Bronchial epithelial cell (primary cell): ENCODE data around the gene NFASC. TPM values are rescaled to one million over a fixed set of nuclear protein-coding genes. Genes with fewer than 3 reads are reported as not detected.
A peak's percentile ranks its signal among the peaks of the same experiment; 100 is the strongest.

ENCODE experiments used
- DNase-seq: peaks from one replicate; pipeline ENCODE4 v3.0.0-alpha.2; 2010; ENCODE audit warnings: low read depth
- FAIRE-seq: peaks from 2 replicates; lab custom pipeline; 2011; peaks lifted over from hg19 to GRCh38; lab: Jason Lieb, UNC
- H3K27me3 ChIP-seq: 2 replicates; pipeline ENCODE4 v1.5.1; 2011; ENCODE audit warnings: low read length; ENCODE audit not compliant: control insufficient read depth, insufficient read depth
- H3K36me3 ChIP-seq: 2 replicates; pipeline ENCODE4 v1.5.1; 2011; ENCODE audit warnings: low read length; ENCODE audit not compliant: control insufficient read depth, insufficient read depth
- H3K4me3 ChIP-seq: 2 replicates; pipeline ENCODE4 v1.5.1; 2011; ENCODE audit warnings: mild to moderate bottlenecking, low read depth, low read length, control low read depth
- total RNA-seq: library from RNA; depleted of rRNA; stranded (reverse); fragments of >200 nt; gene quantifications from 2 replicates; pipeline ENCODE4 v1.2.1, GENCODE V29; 2014
- TF ChIP-seq, protein P1 (sequence below): IDR thresholded peaks from 2 replicates; pipeline ENCODE4 v1.5.1; 2011; ENCODE audit warnings: mild to moderate bottlenecking, moderate library complexity, low read length, control low read depth, inconsistent platforms; ENCODE audit not compliant: insufficient read depth, severe bottlenecking

The NFASC gene
- total RNA-seq, 1 donor from 2014 or later, result 0.53 TPM

DNA sequence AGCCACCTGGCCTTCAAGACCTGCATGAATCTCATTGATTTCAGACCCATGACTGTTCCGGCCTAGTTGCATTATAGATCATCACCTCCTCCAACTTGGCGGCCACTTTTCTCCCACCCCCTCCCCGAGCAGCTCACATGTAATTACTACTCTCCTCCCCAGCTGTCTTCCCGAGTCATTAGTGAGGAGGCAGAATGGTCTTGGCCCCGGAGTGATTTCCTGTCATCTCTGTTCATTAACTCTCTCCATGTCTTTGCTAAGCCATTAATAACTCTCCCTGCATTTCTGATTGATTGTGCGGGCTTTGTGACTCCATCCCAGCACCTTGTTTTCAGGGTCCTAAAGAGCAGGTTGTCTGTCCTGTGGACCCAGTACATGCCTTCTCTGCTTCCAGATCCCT lies 96.8 kb downstream of the NFASC start:
- no peaks in the 10 kb centered on the region for H3K36me3 ChIP-seq
- no peak overlapping the region for H3K4me3 ChIP-seq
- H3K27me3 ChIP-seq, result peaks cover 13% of the 10 kb centered on the region
- FAIRE-seq, result peak; percentile 7
- TF ChIP-seq, protein P1, sequence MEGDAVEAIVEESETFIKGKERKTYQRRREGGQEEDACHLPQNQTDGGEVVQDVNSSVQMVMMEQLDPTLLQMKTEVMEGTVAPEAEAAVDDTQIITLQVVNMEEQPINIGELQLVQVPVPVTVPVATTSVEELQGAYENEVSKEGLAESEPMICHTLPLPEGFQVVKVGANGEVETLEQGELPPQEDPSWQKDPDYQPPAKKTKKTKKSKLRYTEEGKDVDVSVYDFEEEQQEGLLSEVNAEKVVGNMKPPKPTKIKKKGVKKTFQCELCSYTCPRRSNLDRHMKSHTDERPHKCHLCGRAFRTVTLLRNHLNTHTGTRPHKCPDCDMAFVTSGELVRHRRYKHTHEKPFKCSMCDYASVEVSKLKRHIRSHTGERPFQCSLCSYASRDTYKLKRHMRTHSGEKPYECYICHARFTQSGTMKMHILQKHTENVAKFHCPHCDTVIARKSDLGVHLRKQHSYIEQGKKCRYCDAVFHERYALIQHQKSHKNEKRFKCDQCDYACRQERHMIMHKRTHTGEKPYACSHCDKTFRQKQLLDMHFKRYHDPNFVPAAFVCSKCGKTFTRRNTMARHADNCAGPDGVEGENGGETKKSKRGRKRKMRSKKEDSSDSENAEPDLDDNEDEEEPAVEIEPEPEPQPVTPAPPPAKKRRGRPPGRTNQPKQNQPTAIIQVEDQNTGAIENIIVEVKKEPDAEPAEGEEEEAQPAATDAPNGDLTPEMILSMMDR, result no peak
- no peak for DNase-seq

GRCh38 chr1:204968135-204968534 lies 97.5 kb downstream of the NFASC start:
- FAIRE-seq (no peak), DNase-seq (no peak)
- peaks cover 13% of the 10 kb centered on the region for H3K27me3 ChIP-seq
- TF ChIP-seq, protein P1, result no peak
- H3K36me3 ChIP-seq, result no peaks in the 10 kb centered on the region
- no peak overlapping the region for H3K4me3 ChIP-seq

GRCh38 chr1:204968951-204969350 lies 98.3 kb downstream of the NFASC start:
- Histone ChIP-seq H3K36me3 (no peaks in the 10 kb centered on the region), H3K27me3 (peaks cover 13% of the 10 kb centered on the region), H3K4me3 (no peak overlapping the region)
- DNase-seq (no peak), FAIRE-seq (no peak)
- TF ChIP-seq, protein P1, result no peak

GRCh38 chr1:204970937-204971336 lies 100.3 kb downstream of the NFASC start:
- TF ChIP-seq, protein P1, result no peak
- no peaks in the 10 kb centered on the region for H3K36me3 ChIP-seq
- DNase-seq (no peak), FAIRE-seq (no peak)
- H3K27me3 ChIP-seq, result peaks cover 7% of the 10 kb centered on the region
- H3K4me3 ChIP-seq, result no peak overlapping the region

DNA sequence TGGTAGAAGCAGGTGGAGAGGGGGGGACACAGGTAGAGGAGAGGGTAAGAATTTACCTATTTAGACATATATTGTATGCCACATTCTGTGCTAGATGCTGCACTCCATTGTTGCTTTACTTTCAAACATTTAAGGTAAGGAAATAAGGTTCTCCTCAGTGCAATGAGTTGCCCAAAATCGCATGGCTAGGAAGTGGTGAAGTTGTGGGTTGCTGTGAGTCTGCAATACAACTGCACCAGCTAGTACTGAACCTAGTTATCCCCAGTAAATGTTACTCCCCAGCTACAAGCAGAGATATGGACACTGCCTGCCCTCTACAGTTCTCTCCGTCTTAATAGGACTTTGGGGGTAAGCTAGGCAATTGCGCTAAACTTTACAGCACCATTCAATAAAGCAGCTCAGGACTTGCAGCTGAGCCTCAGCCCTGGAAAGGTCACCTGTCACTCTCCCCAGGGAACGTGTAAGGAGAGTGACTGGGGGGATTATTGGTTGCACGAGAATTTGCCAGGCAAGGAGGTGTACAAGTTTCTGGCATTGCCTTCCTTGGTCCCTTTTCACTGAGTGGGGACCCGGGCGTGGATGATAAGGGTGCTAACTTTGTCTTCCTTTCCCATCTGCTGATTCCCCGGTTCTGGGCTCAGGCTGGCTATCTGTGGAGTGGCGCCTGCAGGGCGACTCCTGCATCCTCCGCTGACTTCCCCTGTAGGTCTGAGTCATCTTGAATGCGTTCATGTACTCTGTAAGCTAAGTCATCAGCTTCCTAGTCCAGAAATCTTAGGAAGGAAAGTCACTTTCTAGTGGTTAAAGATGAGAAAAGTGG lies 101.1 kb downstream of the NFASC start:
- no peak for FAIRE-seq
- Histone ChIP-seq H3K27me3 (peaks cover 7% of the 10 kb centered on the region), H3K36me3 (no peaks in the 10 kb centered on the region), H3K4me3 (no peak overlapping the region)
- peak; percentile 66 for DNase-seq
- TF ChIP-seq, protein P1, result no peak

DNA sequence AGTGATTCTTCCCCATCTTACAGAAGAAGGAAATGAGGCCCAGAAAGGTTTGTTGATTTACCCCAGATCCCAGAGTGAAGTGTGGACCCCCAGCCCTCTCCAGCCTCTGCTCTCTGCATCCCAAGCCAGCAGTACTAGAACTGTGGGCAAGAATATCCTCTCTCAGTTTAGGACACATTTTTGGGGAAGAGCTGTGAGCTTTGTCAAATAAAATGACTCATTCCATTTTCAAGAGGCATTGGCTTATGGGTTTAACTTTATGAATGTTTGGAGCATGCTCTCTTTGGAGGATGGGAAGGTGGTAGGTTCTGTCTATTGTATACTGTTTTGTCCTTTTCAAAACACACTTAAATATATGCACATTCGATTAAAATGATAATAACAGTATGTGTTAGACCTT lies 101.8 kb downstream of the NFASC start:
- TF ChIP-seq, protein P1, result no peak

More for the DNA sequence above, 101.8 kb downstream of the NFASC start:
- Histone ChIP-seq H3K36me3 (no peaks in the 10 kb centered on the region), H3K4me3 (no peak overlapping the region), H3K27me3 (peaks cover 5% of the 10 kb centered on the region)
- FAIRE-seq, result no peak
- no peak for DNase-seq
